Measurements from ENCODE around the gene ATP5F1A.
A peak's percentile ranks its signal among the peaks of the same experiment; 100 is the strongest.
"Not testable (repeated sequence)": the region's sequence is repeated elsewhere in the genome, so short reads cannot be mapped to it uniquely, and the experiment has no call there.

The ATP5F1A gene

DNA sequence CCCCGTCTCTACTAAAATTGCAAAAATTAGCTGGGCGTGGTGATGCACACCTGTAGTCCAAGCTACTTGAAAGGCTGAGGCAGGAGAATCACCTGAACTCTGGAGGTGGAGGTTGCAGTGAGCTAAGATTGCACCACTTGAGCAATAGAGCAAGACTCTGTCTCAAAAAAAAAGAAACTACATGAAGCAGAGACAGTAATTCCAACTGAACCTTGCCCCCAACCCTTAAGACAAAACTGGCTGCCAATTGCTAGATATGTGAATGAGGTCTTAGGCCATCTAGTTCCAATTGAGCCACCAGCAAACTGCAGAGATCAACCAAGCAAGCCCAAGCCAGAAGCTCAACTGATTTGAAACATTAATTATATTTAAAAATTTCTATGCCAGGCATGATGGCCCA, 32.0 kb upstream of the ATP5F1A start:
- Mint-ChIP-seq H3K27ac (no peak overlapping the region), H3K9me3 (no peaks in the 10 kb centered on the region), H3K4me1 (peaks cover 7% of the 10 kb centered on the region), H3K36me3 (ENCODE audit: low read depth) (peaks cover 39% of the 10 kb centered on the region), H3K4me3 (no peak overlapping the region), H3K27me3 (ENCODE audit: low read depth) (no peaks in the 10 kb centered on the region)
- TF ChIP-seq, protein P1, sequence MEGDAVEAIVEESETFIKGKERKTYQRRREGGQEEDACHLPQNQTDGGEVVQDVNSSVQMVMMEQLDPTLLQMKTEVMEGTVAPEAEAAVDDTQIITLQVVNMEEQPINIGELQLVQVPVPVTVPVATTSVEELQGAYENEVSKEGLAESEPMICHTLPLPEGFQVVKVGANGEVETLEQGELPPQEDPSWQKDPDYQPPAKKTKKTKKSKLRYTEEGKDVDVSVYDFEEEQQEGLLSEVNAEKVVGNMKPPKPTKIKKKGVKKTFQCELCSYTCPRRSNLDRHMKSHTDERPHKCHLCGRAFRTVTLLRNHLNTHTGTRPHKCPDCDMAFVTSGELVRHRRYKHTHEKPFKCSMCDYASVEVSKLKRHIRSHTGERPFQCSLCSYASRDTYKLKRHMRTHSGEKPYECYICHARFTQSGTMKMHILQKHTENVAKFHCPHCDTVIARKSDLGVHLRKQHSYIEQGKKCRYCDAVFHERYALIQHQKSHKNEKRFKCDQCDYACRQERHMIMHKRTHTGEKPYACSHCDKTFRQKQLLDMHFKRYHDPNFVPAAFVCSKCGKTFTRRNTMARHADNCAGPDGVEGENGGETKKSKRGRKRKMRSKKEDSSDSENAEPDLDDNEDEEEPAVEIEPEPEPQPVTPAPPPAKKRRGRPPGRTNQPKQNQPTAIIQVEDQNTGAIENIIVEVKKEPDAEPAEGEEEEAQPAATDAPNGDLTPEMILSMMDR (IDR thresholded peaks at IDR 0.05; ENCODE audit: unreplicated experiment in 3 of 3), result no peak

DNA sequence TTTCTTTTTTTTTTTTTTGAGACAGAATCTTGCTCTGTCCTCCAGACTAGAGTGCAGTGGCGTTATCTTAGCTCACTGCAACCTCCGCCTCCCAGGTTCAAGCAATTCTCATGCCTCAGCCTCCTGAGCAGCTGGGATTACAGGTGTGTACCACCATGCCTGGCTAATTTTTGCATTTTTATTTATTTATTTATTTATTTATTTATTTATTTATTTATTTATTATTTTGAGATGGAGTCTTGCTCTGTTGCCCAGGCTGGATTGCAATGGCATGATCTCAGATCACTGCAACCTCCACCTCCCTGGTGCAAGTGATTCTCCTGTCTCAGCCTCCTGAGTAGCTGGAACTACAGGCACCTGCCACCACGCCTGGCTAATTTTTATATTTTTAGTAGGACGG, 28.5 kb upstream of the ATP5F1A start:
- H3K27me3 Mint-ChIP-seq (ENCODE audit: low read depth); H3K4me1 Mint-ChIP-seq; H3K9me3 Mint-ChIP-seq; H3K27ac Mint-ChIP-seq; H3K4me3 Mint-ChIP-seq: not testable (repeated sequence)
- peaks cover 59% of the 10 kb centered on the region for H3K36me3 Mint-ChIP-seq (ENCODE audit: low read depth)

DNA sequence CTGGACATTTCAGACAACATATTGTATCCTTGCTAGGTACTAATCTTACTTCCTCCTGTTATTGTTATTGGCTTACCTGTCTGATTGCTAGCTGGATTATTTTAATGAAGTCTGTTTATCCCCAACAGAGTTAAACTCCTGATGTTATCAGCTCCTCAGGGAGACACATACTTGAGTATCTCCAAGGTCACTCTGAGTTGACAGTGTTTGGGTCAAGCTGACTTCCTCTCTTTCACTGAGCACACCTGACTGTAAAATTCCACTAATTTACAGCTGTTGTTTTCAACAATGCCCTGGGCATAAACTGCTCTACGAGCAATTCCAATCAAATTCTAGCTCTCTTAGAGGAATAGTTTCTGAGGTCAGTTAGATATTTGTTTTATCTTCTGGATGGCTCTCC, 15.7 kb upstream of the ATP5F1A start:
- peaks cover 3% of the 10 kb centered on the region for H3K9me3 Mint-ChIP-seq
- no peak overlapping the region for H3K27ac Mint-ChIP-seq
- no peaks in the 10 kb centered on the region for H3K27me3 Mint-ChIP-seq (ENCODE audit: low read depth)
- H3K36me3 Mint-ChIP-seq (ENCODE audit: low read depth), result peaks cover 72% of the 10 kb centered on the region
- TF ChIP-seq, protein P1 (IDR thresholded peaks at IDR 0.05; ENCODE audit: unreplicated experiment in 3 of 3), result no peak
- no peak overlapping the region for H3K4me3 Mint-ChIP-seq
- H3K4me1 Mint-ChIP-seq, result no peaks in the 10 kb centered on the region

DNA sequence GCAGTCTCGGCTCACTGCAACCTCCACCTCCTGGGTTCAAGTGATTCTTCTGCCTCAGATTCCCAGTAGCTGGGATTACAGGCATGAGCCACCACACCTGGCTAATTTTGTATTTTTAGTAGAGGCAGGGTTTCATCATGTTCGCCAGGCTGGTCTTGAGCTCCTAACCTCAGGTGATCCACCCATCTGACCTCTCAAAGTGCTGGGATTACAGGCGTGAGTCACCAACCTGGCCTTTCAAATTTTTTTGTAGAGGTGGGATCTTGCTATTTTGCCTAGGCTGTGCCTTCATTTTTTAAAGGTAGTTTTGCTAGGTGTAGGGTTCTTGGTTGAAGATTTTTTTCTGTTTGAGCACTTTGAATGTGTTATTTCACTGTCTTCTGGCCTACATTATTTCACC, 12.3 kb upstream of the ATP5F1A start:
- Mint-ChIP-seq H3K36me3 (ENCODE audit: low read depth) (peaks cover 66% of the 10 kb centered on the region), H3K27me3 (ENCODE audit: low read depth) (no peaks in the 10 kb centered on the region), H3K9me3 (peaks cover 3% of the 10 kb centered on the region), H3K4me3 (no peak overlapping the region), H3K4me1 (no peaks in the 10 kb centered on the region), H3K27ac (no peak overlapping the region)
- TF ChIP-seq, protein P1 (IDR thresholded peaks at IDR 0.05; ENCODE audit: unreplicated experiment in 3 of 3), result no peak

DNA sequence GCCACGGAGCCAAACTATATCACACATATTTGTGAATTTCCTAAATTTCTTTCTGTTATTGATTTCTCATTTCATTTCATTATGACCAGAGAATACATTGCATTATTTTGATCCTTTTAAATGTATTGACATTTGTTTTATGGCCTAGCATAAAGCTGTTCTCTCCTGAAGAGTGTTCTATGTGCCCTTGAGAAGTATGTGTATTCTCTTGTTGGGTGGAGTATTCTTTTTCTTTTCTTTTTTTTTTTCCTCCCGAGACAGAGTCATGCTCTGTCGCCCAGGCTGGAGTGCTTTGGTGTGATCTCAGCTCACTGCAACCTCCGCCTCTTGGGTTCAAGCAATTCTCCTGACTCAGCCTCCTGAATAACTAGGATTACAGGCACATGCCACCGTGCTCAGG, 11.3 kb upstream of the ATP5F1A start:
- Mint-ChIP-seq H3K36me3 (ENCODE audit: low read depth) (peaks cover 62% of the 10 kb centered on the region), H3K27ac (no peak overlapping the region), H3K4me3 (no peak overlapping the region), H3K4me1 (peaks cover 7% of the 10 kb centered on the region), H3K9me3 (peaks cover 3% of the 10 kb centered on the region), H3K27me3 (ENCODE audit: low read depth) (no peaks in the 10 kb centered on the region)
- TF ChIP-seq, protein P1 (IDR thresholded peaks at IDR 0.05; ENCODE audit: unreplicated experiment in 3 of 3), result no peak

DNA sequence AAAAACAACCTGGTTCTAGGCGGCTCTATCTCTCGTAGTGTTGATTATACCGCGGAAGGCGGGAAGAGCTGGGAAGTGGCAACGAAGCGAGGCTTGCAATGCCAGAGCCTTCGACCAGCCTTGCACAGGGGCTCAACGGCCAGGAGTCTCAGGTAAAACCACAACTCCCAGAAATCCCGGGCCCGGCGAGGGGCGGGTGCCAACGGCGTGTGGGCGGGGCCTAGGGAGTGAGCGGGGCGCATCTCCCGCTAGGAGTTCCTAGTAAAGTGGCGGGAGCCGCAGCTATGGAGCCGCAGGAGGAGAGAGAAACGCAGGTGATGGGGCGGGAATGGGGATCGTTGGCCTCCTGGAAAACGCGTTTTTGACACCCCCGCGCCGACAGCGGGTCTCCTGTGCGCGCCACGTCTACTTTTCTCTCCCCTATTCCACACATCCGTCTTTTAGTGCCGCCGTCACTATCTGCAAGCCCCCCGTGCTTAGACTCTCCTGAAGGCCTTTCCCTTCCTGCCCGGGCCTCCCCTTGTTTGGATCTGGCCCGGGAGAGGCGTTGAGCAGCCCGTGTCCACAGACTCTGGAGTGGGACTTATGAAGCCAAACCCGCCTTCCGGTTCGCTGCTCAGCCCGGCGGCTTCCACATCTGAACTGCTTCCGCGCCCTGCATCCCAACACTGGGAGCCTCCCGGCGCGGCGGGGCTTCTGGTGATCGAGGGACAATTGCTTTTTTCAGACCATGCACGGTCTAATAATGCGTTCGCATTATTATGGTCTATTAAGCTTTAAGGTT, 6.2 kb upstream of the ATP5F1A start, which contains the start of gene HAUS1:
Gene HAUS1, plus strand, starts transcription at position 258 of the 784 bp plus-strand sequence. Its CDS starts 27 bp downstream, at position 285.
- no peaks in the 10 kb centered on the region for H3K27me3 Mint-ChIP-seq (ENCODE audit: low read depth)
- peaks cover 11% of the 10 kb centered on the region for H3K4me1 Mint-ChIP-seq
- H3K27ac Mint-ChIP-seq, result peak within 1 kb of the TSS; percentile 93 to 99 (median 99)
- H3K4me3 Mint-ChIP-seq, result peak within 1 kb of the TSS; percentile 97 to 99 (median 98)
- H3K36me3 Mint-ChIP-seq (ENCODE audit: low read depth), result peaks cover 24% of the 10 kb centered on the region
- no peaks in the 10 kb centered on the region for H3K9me3 Mint-ChIP-seq
- TF ChIP-seq, protein P1 (IDR thresholded peaks at IDR 0.05; ENCODE audit: unreplicated experiment in 3 of 3), result no peak

Measured in nephron (organoid).